Ishikawa (cell line): ENCODE data around the gene EYA2.

Source experiments
- CREB1 ChIP-seq: IDR thresholded peaks from 2 replicates; pipeline ENCODE4 v1.6.1; 2012; ENCODE audit warnings: low read depth
- EP300 ChIP-seq: IDR thresholded peaks from 2 replicates; pipeline ENCODE4 v1.6.1; 2012; ENCODE audit warnings: borderline replicate concordance
- MAX ChIP-seq: IDR thresholded peaks from 2 replicates; pipeline ENCODE4 v1.6.1; 2012
- TCF12 ChIP-seq: IDR thresholded peaks from 2 replicates; pipeline ENCODE4 v1.6.1; 2012; ENCODE audit warnings: low read depth
- TEAD4 ChIP-seq: IDR thresholded peaks from 2 replicates; pipeline ENCODE4 v1.6.1; 2012
- TF ChIP-seq, protein P1 (sequence below): IDR thresholded peaks from 2 replicates; pipeline ENCODE4 v1.6.1; 2012; ENCODE audit warnings: low read depth, mild to moderate bottlenecking

- TF ChIP-seq TCF12, result no peak
- TF ChIP-seq EP300, result no peak
- TF ChIP-seq MAX, result no peak
- no peak for TF ChIP-seq TEAD4
- TF ChIP-seq, protein P1, sequence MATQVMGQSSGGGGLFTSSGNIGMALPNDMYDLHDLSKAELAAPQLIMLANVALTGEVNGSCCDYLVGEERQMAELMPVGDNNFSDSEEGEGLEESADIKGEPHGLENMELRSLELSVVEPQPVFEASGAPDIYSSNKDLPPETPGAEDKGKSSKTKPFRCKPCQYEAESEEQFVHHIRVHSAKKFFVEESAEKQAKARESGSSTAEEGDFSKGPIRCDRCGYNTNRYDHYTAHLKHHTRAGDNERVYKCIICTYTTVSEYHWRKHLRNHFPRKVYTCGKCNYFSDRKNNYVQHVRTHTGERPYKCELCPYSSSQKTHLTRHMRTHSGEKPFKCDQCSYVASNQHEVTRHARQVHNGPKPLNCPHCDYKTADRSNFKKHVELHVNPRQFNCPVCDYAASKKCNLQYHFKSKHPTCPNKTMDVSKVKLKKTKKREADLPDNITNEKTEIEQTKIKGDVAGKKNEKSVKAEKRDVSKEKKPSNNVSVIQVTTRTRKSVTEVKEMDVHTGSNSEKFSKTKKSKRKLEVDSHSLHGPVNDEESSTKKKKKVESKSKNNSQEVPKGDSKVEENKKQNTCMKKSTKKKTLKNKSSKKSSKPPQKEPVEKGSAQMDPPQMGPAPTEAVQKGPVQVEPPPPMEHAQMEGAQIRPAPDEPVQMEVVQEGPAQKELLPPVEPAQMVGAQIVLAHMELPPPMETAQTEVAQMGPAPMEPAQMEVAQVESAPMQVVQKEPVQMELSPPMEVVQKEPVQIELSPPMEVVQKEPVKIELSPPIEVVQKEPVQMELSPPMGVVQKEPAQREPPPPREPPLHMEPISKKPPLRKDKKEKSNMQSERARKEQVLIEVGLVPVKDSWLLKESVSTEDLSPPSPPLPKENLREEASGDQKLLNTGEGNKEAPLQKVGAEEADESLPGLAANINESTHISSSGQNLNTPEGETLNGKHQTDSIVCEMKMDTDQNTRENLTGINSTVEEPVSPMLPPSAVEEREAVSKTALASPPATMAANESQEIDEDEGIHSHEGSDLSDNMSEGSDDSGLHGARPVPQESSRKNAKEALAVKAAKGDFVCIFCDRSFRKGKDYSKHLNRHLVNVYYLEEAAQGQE, result no peak
- TF ChIP-seq CREB1, result no peak
Measured at GRCh38 chr20:47189060-47189459, 294.4 kb downstream of the EYA2 start.
